GM18951 (cell line): ENCODE results near the gene ZNF516.

Experiments used
- POLR2A ChIP-seq: IDR thresholded peaks from 4 replicates; pipeline ENCODE4 v1.6.1; 2011; ENCODE audit warnings: mild to moderate bottlenecking; ENCODE audit not compliant: insufficient read length, insufficient read depth; ENCODE audit errors: extremely low read depth
- in situ Hi-C: fragments of 300-500 bp; cut with MboI; formaldehyde crosslinking; loops from one replicate; pipeline ENCODE4 v1.12.0; 2022; ENCODE audit warnings: low sequenced_read_pairs, mixed read lengths, inconsistent platforms; ENCODE audit not compliant: unreplicated experiment

ZNF516 gene

GRCh38 chr18:76364282-76365259 is 130.5 kb downstream of the ZNF516 start:
- in situ Hi-C loops: loop anchor here (25.0 kb wide), 1 partner anchor 1752 kb away; no protein-coding TSS in a partner anchor
- no peak for TF ChIP-seq POLR2A

- in situ Hi-C loops: loop anchor here (25.0 kb wide), 1 partner anchor 1751 kb away; no protein-coding TSS in a partner anchor
- no peak for TF ChIP-seq POLR2A
Measured at GRCh38 chr18:76363436-76364120, 131.5 kb downstream of the ZNF516 start.

GRCh38 chr18:76362676-76363075 is 132.4 kb downstream of the ZNF516 start:
- no peak for TF ChIP-seq POLR2A
- in situ Hi-C loops: loop anchor here (25.0 kb wide), 1 partner anchor 1750 kb away; no protein-coding TSS in a partner anchor

GRCh38 chr18:76361219-76361618 is 133.8 kb downstream of the ZNF516 start:
- in situ Hi-C loops: loop anchor here (25.0 kb wide), 1 partner anchor 1749 kb away; no protein-coding TSS in a partner anchor

GRCh38 chr18:76359909-76360308 is 135.1 kb downstream of the ZNF516 start:
- no peak for TF ChIP-seq POLR2A
- in situ Hi-C loops: loop anchor here (25.0 kb wide), 1 partner anchor 1748 kb away; no protein-coding TSS in a partner anchor

More at GRCh38 chr18:76361219-76361618, 133.8 kb downstream of the ZNF516 start:
- no peak for TF ChIP-seq POLR2A

GRCh38 chr18:76358774-76359173 is 136.3 kb downstream of the ZNF516 start:
- TF ChIP-seq POLR2A: no peak
- in situ Hi-C loops: loop anchor here (25.0 kb wide), 1 partner anchor 1746 kb away; no protein-coding TSS in a partner anchor

- TF ChIP-seq POLR2A: no peak
- in situ Hi-C loops: loop anchor here (25.0 kb wide), 1 partner anchor 1745 kb away; no protein-coding TSS in a partner anchor
Measured at GRCh38 chr18:76357585-76358260, 137.3 kb downstream of the ZNF516 start.

GRCh38 chr18:76357174-76357573 is 137.9 kb downstream of the ZNF516 start:
- in situ Hi-C loops: loop anchor here (25.0 kb wide), 1 partner anchor 1745 kb away; no protein-coding TSS in a partner anchor
- TF ChIP-seq POLR2A: no peak

GRCh38 chr18:76356666-76357065 is 138.4 kb downstream of the ZNF516 start:
- TF ChIP-seq POLR2A: no peak
- in situ Hi-C loops: loop anchor here (25.0 kb wide), 1 partner anchor 1744 kb away; no protein-coding TSS in a partner anchor

- in situ Hi-C loops: loop anchor here (25.0 kb wide), 1 partner anchor 1742 kb away; no protein-coding TSS in a partner anchor
- TF ChIP-seq POLR2A: no peak
Measured at GRCh38 chr18:76354348-76354747, 140.7 kb downstream of the ZNF516 start.

GRCh38 chr18:76353500-76353899 is 141.5 kb downstream of the ZNF516 start:
- in situ Hi-C loops: loop anchor here (25.0 kb wide), 1 partner anchor 1741 kb away; no protein-coding TSS in a partner anchor
- TF ChIP-seq POLR2A: no peak

- in situ Hi-C loops: loop anchor here (25.0 kb wide), 1 partner anchor 1741 kb away; no protein-coding TSS in a partner anchor
- TF ChIP-seq POLR2A: no peak
Measured at GRCh38 chr18:76353046-76353445, 142.0 kb downstream of the ZNF516 start.
